H1 (cell line): ENCODE results near the gene C2orf80. TPM values are rescaled to one million over a fixed set of nuclear protein-coding genes. Genes with fewer than 3 reads are reported as not detected.

Experiments
- KDM4A ChIP-seq: IDR thresholded peaks from one replicate; pipeline ENCODE4 v1.7.1; 2012; ENCODE audit warnings: low read depth, mild to moderate bottlenecking, moderate library complexity, low read length, inconsistent platforms; ENCODE audit not compliant: severe bottlenecking
- polyA plus RNA-seq, 7 experiments: library from polyadenylated mRNA; depleted of rRNA in 3 of 7; stranded (reverse) in 5 of 7; unstranded in 2 of 7; fragments of >200 nt in 5 of 7; fragments of 200-250 nt in 2 of 7; gene quantifications; 1 replicate in 5 of 7; 2 replicates in 1 of 7; 4 replicates in 1 of 7; pipeline versions ENCODE4 v1.2.1 to v1.2.3, GENCODE V29; 2011 to 2013; ENCODE audit warnings: missing spikeins in 2 of 7, mixed read lengths in 2 of 7
- total RNA-seq: library from RNA; stranded (reverse); fragmentation: NEBNext Ultra II Directional; extraction: Animal tissue kit (Norgen Biotek cat#: 25700); gene quantifications from 2 replicates; pipeline ENCODE4 v1.2.1, GENCODE V29; 2021
- TF ChIP-seq, protein P1 (sequence below): IDR thresholded peaks from 2 replicates; pipeline ENCODE4 v1.6.1; 2012; ENCODE audit warnings: low read length, inconsistent platforms

C2orf80 gene
- total and polyA plus RNA-seq, 2 of the 8 experiments (the other 6 are each of a cell fraction or from before 2014, with no cell fraction given): 0.97 to 1.1 TPM

- TF ChIP-seq, protein P1, sequence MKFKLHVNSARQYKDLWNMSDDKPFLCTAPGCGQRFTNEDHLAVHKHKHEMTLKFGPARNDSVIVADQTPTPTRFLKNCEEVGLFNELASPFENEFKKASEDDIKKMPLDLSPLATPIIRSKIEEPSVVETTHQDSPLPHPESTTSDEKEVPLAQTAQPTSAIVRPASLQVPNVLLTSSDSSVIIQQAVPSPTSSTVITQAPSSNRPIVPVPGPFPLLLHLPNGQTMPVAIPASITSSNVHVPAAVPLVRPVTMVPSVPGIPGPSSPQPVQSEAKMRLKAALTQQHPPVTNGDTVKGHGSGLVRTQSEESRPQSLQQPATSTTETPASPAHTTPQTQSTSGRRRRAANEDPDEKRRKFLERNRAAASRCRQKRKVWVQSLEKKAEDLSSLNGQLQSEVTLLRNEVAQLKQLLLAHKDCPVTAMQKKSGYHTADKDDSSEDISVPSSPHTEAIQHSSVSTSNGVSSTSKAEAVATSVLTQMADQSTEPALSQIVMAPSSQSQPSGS: no peak
- no peak for TF ChIP-seq KDM4A
These were observed 62.7 kb downstream of the C2orf80 start (continued) for GRCh38 chr2:208127090-208127489.
